ENCODE data around the gene ZNF613. TPM values are rescaled to one million over a fixed set of nuclear protein-coding genes. Genes with fewer than 3 reads are reported as not detected.

ZNF613 gene
- total and polyA plus RNA-seq, 2 of the 13 experiments (the other 11 are each of a cell fraction or from before 2014, with no cell fraction given), result 3.6 to 8.3 TPM

DNA sequence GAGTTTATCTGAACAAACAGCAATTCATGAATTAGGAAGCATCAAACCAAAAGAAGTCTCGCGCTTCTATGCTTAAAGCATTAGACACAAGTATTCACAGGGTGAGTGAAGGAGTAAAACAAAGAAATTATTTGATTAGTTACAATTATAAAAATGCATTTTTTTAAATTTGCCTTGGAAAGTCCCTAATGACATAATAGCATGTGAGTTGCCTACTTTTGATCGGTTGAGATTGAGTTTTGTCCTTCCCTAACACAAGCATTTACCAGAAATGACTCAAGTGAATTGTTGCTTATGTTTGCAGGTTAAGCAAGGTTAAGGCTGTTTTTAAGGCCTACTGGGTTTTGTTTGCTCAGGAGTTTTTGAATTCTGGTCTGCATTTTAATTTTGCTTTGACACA is 22.1 kb upstream of the ZNF613 start:
- Histone ChIP-seq H3K27ac (ENCODE audit: extremely low read length, insufficient read depth, low read length) (peak overlapping the region; percentile 79), H4K20me1 (ENCODE audit: insufficient read depth, low read length) (no peaks in the 10 kb centered on the region), H3K4me1 (ENCODE audit: insufficient read depth, low read length) (peaks cover 32% of the 10 kb centered on the region), H3K27me3 (ENCODE audit: control insufficient read depth in 1 of 2, insufficient read depth in 2 of 2, low read length in 2 of 2) (no peaks in the 10 kb centered on the region; a peak in 1 of 5 replicates), H2AFZ (ENCODE audit: low read length) (no peak overlapping the region), H3K36me3 (replicated peaks in 1 of 2; ENCODE audit: control insufficient read depth in 1 of 2, insufficient read depth in 2 of 2, low read length in 2 of 2) (peaks cover under 1 to 10% of the 10 kb centered on the region in 2 experiments; a peak in 2 of 5 replicates), H3K4me2 (ENCODE audit: low read depth, low read length) (peak overlapping the region; percentile 30), H3K9ac (ENCODE audit: insufficient read depth, low read depth, low read length) (no peak overlapping the region), H3K4me3 (replicated peaks in 1 of 3; ENCODE audit: insufficient read depth in 1 of 3, low read depth in 2 of 3, low read length in 3 of 3) (peak overlapping the region in 1 of 3 experiments; percentile 92; a peak in 1 of 6 replicates), H3K9me3 (ENCODE audit: low read length) (peaks cover 24% of the 10 kb centered on the region), H3K79me2 (ENCODE audit: insufficient read depth, low read length) (peaks cover 41% of the 10 kb centered on the region)
- ChIA-PET CTCF (ENCODE audit: low intra/inter-chr PET ratio, low total read pairs) (no interaction called here), POLR2A (no interaction called here)
- TF ChIP-seq ZNF614 (CRISPR knock-in tag; IDR thresholded peaks at IDR 0.05; ENCODE audit: borderline replicate concordance), result no peak
- TF ChIP-seq ZFP36 (IDR thresholded peaks at IDR 0.05; ENCODE audit: borderline replicate concordance, low read depth, low read length, partially characterized antibody), result no peak
- no peak for TF ChIP-seq JDP2 (CRISPR knock-in tag; IDR thresholded peaks at IDR 0.05; ENCODE audit: borderline replicate concordance)
- no peak for TF ChIP-seq XRCC5 (optimal IDR thresholded peaks at IDR 0.05; ENCODE audit: low read length)
- no peak for TF ChIP-seq ZMAT3 (CRISPR knock-in tag; conservative IDR thresholded peaks at IDR 0.05)
- TF ChIP-seq ISL2 (CRISPR knock-in tag; IDR thresholded peaks at IDR 0.05), result 0 out of 2 replicates have a peak, but pooled peaks have one; percentile 1
- no peak for TF ChIP-seq MIER2 (CRISPR knock-in tag; IDR thresholded peaks at IDR 0.05)
- TF ChIP-seq ARHGAP35 (CRISPR knock-in tag; IDR thresholded peaks at IDR 0.05; ENCODE audit: borderline replicate concordance), result no peak
- no peak for TF ChIP-seq ZNF329 (CRISPR knock-in tag; IDR thresholded peaks at IDR 0.05; ENCODE audit: low read depth)
- no peak for TF ChIP-seq ERF (CRISPR knock-in tag; IDR thresholded peaks at IDR 0.05)
- TF ChIP-seq, protein P1, sequence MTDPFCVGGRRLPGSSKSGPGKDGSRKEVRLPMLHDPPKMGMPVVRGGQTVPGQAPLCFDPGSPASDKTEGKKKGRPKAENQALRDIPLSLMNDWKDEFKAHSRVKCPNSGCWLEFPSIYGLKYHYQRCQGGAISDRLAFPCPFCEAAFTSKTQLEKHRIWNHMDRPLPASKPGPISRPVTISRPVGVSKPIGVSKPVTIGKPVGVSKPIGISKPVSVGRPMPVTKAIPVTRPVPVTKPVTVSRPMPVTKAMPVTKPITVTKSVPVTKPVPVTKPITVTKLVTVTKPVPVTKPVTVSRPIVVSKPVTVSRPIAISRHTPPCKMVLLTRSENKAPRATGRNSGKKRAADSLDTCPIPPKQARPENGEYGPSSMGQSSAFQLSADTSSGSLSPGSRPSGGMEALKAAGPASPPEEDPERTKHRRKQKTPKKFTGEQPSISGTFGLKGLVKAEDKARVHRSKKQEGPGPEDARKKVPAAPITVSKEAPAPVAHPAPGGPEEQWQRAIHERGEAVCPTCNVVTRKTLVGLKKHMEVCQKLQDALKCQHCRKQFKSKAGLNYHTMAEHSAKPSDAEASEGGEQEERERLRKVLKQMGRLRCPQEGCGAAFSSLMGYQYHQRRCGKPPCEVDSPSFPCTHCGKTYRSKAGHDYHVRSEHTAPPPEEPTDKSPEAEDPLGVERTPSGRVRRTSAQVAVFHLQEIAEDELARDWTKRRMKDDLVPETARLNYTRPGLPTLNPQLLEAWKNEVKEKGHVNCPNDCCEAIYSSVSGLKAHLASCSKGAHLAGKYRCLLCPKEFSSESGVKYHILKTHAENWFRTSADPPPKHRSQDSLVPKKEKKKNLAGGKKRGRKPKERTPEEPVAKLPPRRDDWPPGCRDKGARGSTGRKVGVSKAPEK (CRISPR knock-in tag; IDR thresholded peaks at IDR 0.05; ENCODE audit: borderline replicate concordance), result no peak
- no peak for TF ChIP-seq ZNF282 (IDR thresholded peaks at IDR 0.05; ENCODE audit: partially characterized antibody)
- TF ChIP-seq ZZZ3 (CRISPR knock-in tag; IDR thresholded peaks at IDR 0.05; ENCODE audit: borderline replicate concordance), result no peak
- no peak for TF ChIP-seq PHF20 (CRISPR knock-in tag; IDR thresholded peaks at IDR 0.05)
- 0 out of 2 replicates have a peak, but pooled peaks have one; percentile 5 for TF ChIP-seq ZNF788 (CRISPR knock-in tag; IDR thresholded peaks at IDR 0.05; ENCODE audit: borderline replicate concordance)
- TF ChIP-seq CREM (IDR thresholded peaks at IDR 0.05), result peak; percentile 3; the same call in 1 of the 2 replicates
- no peak for TF ChIP-seq CREM (CRISPR knock-in tag; IDR thresholded peaks at IDR 0.05)
- no peak for TF ChIP-seq ZNF775 (CRISPR knock-in tag; IDR thresholded peaks at IDR 0.05; ENCODE audit: borderline replicate concordance)
- TF ChIP-seq MAFF (IDR thresholded peaks at IDR 0.05; ENCODE audit: low read depth, low read length), result no peak
- TF ChIP-seq, protein P2, sequence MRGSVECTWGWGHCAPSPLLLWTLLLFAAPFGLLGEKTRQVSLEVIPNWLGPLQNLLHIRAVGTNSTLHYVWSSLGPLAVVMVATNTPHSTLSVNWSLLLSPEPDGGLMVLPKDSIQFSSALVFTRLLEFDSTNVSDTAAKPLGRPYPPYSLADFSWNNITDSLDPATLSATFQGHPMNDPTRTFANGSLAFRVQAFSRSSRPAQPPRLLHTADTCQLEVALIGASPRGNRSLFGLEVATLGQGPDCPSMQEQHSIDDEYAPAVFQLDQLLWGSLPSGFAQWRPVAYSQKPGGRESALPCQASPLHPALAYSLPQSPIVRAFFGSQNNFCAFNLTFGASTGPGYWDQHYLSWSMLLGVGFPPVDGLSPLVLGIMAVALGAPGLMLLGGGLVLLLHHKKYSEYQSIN (CRISPR knock-in tag; IDR thresholded peaks at IDR 0.05; ENCODE audit: borderline replicate concordance), result no peak
- no peak for TF ChIP-seq ZNF569 (CRISPR knock-in tag; IDR thresholded peaks at IDR 0.05; ENCODE audit: borderline replicate concordance)
- TF ChIP-seq, protein P3, sequence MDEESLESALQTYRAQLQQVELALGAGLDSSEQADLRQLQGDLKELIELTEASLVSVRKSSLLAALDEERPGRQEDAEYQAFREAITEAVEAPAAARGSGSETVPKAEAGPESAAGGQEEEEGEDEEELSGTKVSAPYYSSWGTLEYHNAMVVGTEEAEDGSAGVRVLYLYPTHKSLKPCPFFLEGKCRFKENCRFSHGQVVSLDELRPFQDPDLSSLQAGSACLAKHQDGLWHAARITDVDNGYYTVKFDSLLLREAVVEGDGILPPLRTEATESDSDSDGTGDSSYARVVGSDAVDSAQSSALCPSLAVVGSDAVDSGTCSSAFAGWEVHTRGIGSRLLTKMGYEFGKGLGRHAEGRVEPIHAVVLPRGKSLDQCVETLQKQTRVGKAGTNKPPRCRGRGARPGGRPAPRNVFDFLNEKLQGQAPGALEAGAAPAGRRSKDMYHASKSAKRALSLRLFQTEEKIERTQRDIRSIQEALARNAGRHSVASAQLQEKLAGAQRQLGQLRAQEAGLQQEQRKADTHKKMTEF (CRISPR knock-in tag; IDR thresholded peaks at IDR 0.05), result 0 out of 2 replicates have a peak, but pooled peaks have one; percentile 6
- ATAC-seq (no peak), DNase-seq (ENCODE audit: low spot score) (no peak), FAIRE-seq (no peak)
- BruUV-seq (replicated peaks), result no TSS peak
- in situ Hi-C loops (cut with HindIII; ENCODE audit: extremely low pct_ligation_motif_present, low pct_unique_long_range_greater_than_20kb), result no loop called here
- 63% methylated on average over 3 of the region's 3 CpGs for WGBS (ENCODE audit: low lambda C conversion rate)
- intact Hi-C loops (cut with micrococcal nuclease; ENCODE audit: unreplicated experiment), result loop anchor here (2.0 kb wide), 1 partner anchor 22 kb away; the partner anchor contains the start of gene ZNF613
